ENCODE results near the gene ETV1.

ETV1 gene

DNA sequence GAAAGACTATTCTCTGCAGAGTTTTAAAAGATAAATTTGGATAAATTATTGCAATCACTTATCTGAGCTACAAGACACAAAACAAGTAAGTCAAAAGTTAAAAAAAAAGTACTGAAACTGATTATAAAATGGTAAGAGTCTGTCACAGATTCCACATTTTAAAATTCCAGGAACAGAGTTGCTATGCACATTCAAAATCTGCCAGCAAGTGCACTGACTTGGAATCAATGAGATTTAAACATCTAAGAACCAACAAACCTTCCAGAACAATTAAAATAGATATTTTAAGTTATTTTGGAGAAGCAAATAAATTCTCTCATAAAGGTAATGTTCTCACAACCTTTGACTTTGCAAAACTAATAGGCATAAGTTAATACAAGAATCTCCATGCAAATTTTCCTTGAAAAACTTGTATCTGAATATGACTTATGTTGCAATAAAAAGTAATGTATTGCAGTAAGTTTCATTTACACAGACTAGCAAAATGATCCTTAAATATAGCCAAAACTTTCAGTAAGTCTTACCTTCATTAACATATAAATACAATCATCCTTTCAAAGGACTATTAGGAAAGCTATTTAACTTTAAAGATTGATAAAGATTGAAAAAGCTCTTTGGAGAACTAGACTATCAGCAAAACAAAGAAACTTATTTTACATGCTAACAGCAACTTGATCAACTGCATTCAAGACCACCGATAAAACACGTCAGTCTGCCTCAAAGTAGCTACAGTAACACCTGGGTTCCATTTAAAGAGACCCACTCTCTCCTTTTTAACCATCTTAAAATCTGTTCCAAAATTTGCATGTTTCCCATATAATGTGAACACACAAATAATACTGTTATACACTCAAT lies 4.4 kb downstream of the ETV1 start:
- DNase-seq, result no peak

DNA sequence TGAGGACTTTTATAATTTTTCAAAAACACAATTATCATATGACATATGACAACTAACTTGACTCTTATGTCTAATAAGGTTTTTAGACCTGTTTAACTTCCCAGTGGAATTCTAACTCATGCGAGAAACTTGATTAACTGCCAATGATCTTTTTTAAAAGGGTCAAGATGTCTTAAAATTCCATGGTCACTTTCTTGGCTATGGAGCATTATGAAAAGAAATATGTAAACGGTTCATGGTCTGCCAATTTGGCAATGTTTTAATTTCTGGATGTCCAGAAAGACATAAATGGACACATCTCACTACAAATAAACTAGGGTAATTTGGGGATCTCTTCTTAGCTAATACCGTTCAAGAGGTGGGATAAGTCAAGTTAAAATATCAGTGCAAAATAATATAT lies 5.4 kb downstream of the ETV1 start:
- no peak for DNase-seq

DNA sequence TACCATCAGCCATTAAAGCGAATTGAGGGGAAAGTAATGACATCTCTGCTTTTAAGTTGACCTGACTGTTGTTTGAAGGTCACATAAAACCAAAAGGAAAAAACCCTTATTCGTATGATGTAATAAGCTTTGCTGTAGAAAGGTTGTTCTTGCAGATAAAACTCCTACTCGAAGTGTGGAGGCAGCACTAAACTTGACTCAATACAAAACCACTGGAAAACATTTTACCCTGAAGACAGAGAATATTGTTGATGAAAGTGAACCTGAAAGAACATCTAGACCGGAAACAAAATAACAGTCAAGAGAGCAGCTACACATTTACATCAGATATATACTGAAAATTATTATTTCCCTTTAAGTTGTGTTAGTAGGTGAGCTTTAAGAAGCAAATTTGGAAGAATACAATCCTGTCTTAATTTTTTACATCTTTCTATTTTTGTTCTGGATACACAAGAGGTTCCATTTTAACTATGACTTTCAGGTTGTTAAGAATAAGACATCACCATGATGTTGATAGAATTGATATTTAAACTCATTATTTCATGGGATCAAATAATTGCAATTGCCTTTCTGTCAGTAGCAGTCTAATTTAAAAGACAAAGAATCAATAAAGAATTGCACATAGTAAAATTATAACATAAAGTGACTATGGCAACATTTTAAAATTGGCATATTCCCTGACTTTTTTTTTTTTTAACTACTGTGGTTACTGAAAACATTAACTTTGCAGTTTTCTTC lies 6.4 kb downstream of the ETV1 start:
- DNase-seq, result no peak

DNA sequence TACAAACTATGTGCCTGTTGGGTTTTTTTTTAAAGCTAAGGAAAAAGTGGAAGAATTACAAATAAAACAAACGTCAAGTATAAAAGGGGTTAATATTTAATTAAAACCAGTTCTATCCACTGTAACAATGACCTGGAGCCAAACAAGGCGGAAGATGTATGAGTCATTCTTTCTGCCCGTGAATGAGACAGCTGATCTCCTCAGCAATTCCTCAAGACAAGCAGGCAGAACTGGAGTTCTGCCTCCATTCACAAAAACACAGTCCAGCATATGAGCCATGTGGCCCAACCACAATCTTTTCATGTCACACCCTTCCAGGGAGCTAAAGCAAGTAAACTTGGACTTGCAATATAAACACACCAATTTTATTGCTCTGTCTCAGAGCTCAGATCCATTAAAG lies 8.4 kb downstream of the ETV1 start:
- DNase-seq, result no peak

DNA sequence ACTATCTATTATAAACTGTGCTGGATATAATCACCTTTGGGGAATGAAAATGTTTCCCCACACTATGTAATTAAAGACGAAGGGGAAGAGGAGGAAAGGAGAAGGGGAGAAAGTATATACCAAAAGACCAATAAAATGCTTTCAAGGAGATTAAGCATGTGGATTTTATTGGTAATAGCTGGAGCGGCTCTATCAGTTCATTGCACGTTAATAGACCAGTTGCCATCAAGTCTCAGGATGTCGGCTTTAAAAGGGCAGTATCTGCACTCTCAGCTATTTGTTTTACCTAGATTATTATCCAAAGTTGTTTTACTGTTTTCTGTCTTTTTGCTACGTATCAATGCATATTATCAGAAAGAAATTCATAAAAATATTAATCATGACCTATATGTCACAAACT lies 9.0 kb downstream of the ETV1 start:
- no peak for DNase-seq

DNA sequence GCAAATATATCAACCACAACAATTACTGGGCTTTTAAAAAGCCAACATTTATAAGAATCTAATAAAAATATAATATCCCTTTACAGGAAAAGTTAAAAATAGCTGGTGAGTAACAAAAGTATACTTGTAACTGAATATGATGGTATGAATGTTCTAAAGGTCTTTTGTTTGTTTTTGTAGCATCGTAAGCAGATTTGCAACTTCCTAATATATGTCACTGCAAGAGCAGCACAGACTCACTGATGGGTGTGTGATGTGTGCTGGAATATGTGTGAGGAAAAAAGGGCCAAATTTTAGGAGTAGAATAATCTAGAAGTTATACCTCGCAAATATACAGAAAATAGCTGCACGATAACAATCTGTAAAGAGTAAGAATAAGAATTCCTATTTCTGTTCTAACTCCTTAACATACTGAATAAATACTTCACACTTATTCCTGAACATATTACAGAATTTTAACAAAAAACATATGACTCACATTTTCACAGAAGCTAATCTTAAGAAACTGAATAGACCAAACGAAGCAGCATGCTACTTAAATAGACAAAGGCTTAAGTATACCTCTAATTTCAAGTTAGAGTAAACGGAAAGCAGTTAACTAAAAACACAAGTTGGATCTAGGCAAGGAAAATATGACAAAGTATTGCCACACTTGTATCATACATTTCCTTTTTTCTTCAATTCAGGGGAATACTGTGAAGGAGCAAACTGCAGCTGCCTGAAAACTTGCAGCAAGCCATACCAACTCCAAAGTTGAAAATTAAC lies 9.6 kb downstream of the ETV1 start:
- DNase-seq, result no peak

DNA sequence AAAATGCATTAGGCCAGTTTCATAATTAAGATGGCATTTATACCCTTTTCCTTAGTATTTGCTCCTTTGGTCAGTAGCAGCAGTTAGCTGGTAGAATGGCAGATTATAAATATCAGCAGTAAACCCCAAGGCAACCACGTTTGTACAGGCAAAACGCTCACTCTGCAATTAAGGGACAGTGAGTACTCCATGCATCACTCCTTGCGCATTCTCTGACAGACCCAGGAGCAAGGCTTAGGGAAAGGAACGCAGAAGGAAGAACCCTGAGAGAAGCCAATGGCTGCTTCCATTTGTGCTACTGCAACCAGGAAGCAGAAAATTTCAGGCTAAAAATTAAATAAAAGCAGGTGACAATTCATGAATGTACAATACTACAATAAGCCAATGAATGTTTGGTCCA lies 12.9 kb downstream of the ETV1 start:
- DNase-seq, result no peak

DNA sequence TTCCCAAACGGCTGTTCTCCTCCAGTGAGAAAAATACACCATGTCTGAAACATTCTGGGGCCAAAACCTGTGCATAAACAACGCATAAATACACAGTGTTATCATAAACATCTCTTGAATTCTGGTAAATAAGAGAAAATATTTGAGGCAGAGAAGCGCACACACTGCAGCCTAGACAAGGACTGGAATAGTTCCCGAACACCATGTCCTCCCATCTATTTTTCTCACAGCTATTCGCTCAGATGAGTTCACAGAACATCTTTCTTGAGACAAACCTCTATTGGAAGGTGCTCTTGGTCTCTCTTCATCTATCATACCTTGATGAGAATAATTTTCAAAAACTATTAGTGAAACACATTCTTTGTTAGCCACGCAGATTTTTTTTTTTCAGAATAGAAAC lies 24.4 kb downstream of the ETV1 start:
- no peak for DNase-seq

DNA sequence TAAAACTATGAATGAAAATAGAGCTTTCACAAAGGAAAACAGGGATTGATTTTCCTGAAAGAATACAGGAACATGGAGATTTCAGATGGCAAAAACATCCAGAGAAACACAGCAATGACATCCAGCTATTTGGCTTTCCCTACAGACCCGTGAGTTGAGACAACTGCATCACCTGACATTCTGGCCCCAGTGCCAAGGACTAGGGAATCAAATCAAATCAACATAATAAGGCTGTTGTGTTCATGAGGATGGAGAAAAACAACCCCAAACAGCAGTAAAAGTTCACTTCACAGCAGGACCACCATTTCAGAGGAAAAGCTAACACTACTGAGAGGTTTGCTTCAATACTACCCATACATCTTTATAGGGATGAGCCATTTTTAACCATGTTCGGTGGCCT lies 25.5 kb downstream of the ETV1 start:
- no peak for DNase-seq

DNA sequence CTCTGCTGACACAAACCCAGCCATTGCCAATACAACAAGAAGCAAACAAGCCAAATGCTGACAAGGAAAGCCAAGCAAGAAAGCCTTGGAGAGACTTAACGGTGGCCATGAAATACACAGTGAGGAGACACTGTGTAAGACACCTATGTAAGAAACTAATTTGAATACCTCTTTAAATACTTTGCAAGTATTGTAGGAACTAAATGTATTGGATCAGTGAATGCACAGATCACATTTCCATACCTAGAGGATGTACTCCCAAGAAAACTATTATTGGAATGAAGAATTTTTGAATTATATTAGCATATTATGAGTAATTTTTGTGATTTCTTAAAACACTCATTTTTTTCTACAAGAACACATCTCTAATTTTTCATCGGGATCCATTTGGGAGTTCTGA lies 34.0 kb downstream of the ETV1 start:
- no peak for DNase-seq

DNA sequence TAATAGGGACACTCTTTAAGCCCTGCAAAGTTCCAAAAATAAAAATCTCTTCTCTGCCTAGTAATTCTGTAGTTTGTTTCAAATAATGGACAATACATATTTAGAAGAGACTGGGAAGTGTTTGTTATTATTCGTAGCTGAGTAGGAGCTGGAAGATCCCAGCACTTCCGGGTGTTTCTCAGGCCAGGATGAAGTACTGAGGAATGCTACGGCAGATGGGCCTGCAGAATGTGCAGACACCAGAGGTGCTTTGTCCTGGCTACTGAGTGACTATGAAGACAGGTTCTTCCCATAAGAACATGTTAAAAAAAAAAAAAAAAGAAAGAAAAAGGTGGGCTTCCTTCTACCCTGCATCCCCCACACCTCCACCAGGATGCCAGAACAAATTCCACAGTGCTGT lies 36.1 kb downstream of the ETV1 start:
- DNase-seq, result no peak

DNA sequence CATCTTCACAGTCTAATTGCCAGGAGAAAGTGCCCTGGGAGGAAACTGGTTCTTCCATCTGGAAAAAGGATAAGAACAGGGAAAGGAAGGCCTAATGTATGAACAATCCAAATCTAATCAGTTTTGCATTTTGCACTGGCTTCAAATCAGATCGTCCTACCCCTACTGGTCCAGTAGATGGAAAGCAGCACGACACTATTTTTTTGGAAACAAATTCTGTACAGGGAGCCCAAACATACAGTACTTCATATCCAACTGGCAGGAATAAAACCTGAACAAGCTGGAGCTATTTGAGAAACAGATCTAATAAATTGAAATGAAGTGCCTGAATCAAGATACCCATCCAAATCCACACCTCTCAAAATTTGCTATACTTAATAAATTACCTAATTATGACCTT lies 36.5 kb downstream of the ETV1 start:
- no peak for DNase-seq

DNA sequence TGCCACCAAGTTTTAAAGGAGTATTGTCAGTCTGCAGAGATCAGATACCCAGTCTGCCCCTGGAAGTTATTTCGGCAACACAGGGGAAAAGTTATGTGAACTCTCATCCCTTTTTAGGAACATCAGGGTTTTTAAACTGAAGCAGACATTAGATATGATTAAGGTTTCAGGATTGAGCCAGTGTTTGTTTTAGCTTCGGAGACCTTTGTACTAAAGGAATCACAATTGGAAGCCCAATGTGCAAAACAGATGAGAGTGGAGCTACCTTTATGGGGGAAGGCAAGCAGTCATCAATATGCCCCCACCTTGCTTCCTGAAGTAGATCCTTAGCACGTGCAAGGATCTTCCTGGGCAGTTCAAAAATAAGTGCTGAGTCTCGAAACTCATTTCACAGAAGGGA lies 39.5 kb downstream of the ETV1 start:
- DNase-seq, result no peak

DNA sequence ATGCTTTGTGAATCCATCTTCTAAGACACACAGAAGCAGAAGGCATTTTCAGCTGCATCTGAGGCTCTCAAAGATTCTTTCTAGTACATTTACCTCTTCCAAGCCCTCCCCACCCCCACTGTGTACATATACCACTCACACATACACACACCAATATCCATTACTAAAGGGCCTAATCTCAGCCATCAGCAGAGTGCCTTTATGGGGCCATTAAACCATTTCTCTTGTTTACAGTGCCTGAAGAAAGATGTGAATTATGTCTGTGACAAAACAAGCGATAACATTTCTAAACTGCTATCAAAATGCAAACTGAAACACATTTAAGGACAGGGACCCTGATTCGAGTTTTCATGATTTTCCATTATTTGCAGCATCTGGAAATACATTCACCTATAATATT lies 40.0 kb downstream of the ETV1 start:
- no peak for DNase-seq

DNA sequence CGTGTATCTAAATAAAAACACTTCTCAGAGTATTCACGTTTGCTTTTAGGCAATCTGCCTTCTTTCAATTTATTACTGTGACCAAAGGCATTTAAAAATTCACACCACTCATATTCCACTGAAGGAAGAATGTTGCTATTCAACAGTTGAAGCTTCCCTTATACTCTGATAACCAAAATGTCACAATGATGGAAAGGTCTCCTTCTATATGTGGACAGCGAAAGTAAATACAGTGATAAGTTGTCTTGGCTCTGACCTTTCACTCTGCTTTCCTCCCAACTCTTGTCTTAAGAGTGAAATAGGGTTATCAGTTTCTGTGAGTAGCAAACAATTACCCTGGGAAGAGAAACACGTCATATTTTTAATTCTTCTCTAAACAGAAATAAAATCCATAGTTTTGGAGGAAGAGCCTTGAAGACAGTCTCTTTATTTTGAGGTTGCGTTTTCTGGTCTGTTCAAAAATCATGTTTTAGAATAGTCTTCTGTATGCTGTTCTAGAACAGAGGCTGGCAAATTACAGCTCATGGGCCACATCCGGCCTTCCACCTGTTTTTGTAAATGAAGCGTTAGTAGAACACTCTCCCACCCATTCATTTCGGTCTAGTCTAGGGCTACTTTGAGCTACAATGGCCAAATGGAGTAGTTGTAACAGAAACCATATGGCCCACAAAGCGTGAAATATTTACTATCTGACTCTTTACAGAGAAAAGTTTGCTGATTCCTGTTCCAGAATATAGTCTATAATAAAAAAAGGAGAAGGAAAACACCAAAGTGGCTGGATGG lies 41.3 kb downstream of the ETV1 start:
- no peak for DNase-seq

DNA sequence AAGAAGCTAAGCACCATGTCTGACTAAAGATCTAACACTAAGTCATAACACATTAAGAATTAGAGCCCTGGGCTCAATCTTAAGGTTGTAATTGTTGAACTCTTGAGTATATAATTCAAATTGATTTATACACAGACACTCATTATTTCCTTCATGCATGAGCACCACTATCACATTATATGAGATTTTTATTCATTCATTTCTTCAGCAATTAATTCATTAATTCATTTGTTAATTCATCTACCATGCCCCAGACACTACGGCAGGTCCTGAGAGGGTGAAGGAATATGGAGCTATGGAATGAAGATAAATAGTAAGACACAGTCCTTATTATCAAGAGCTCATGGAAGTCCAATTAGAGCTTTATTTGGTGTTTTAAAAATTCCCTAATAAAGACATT lies 41.9 kb downstream of the ETV1 start:
- DNase-seq, result no peak

DNA sequence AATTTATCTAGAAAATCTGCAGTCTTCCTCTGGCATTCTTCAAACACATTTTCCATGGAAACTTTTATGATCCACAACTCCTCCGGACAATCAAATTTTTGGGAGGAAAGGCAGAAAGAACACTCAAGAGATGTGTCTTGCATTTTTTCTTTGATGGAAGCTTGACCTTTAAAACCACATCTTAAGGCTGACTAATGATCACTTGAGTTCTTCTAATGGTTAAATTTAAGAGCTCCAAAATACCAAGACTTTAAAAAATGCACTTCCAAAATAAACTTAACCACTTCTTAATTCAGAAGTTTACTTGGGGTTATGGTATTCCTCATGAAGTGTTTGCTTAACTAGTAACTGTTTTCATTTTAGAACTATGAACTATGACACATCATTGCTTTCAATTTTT lies 43.3 kb downstream of the ETV1 start:
- DNase-seq, result peak; percentile 48

DNA sequence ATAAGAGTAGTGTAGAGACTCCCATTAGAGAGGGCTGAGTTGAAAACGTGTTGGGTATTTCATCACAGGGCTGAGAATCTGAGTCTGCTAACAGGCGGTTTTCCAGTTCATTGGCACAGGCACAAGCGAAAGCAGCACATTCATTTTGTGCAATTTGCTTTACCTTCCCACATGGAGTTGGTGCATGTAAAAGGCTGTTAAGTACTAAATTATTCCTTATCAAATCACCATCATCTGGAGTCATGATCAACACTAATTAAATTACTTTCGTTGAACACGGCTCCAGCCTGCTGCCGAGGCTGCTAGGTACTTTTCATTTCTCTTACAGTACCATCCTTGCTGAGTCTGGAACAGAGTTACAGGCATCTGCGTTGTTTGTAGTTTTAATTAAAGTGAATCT lies 43.8 kb downstream of the ETV1 start:
- DNase-seq, result peak; percentile 45

DNA sequence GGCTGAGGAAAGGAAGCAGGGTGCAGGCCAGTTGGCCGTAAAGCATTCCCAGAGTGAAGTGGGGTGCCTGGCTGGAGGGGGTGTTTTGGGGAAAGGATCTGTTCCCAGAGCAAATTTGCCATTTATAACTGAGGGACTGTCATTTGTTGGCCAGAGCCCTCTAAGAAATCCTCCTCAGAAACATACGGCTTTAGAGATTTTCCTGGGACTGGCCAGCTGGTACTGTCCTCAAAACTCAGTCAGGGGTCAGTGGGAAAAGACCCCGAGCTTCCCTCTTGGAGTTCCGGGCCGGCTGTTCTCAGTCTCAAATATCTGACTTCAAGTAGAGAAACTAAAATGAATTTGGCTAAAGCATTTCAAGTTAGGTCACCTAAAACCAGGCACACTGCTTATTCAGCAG lies 55.9 kb downstream of the ETV1 start:
- DNase-seq, result no peak

DNA sequence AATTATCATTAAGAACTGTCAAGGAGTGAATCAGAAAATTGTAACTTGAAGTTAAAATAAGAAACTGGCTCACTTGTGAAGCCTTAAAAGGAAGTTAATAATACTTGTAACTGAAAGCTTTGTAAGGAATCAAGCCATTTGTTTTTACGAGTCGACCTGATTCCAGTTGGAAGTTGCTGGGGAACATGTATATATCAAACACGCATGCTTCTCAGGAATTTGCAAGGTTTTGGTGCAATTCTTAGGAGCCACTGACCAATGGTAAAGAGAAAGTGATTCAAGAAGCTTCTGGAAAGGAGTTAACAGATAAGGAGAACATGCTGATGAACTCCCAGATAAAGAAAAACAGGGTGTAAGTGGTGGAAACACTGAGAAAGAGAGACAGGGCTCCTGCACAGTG lies 56.4 kb downstream of the ETV1 start:
- DNase-seq, result no peak

DNA sequence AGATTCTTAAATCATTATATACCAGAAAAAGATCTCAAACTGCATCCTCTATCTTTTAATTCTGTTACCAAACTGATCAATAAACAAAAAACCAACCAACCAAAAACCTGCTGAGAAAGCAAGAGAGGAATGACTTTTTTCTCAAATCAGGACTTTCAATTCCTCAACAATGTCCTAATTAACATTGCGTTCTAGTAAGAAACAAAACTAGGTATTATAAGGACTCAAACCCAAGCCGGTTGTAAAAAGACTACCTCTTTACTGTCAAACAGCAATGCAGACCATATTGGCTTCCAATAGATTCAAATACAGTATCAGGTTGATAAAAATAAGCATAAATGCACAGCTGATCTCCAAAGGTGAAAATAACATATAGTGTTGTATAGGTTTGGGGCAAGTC lies 57.3 kb downstream of the ETV1 start:
- DNase-seq, result no peak

DNA sequence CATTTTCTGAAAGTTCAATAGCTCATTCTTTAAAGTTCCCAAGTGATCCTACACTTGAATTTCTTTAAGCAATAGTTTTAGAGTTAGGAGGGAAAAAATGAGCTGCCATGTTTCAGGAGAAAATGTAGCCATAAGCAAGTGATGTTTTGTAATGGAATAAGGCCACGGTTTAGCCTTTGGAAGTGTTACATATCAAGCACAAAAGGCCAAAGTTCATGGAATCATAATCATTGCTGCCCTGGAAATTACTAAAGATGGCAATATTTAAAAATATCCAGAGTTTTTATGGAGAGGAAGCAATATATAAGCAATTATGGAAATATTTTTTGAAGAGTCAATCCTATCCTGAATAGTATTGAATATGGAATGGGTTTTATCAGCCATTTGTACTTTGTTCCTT lies 68.4 kb downstream of the ETV1 start:
- DNase-seq, result no peak

DNA sequence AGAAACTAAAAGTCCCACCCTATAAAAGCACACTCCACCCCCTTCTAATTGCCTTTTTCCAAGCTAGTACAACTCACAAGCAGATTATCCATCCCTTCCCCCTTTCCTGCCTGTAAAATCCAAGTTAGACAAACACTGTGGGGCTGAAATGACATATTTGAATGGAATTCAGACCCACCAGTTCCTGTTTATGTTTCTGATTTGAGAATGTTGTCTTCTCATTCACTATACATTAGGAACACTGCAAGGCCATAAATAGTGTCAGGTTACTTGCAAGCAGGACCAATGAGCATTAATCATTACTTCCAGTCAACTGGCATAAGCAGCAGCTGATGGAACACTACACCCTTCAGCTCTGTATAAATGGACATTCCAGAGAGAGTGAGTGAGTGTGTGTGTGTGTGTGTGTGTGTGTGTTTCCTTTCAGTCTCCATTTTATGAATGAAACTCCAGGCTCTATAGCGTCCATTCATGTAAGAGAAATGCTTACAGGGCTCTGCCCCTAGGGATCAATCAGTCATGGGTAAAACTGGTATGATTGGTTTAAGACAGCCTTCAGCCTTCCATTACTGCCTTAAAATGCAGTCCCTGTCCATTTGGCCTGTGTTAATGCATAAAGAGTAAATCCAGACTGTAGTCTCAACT lies 69.3 kb downstream of the ETV1 start:
- DNase-seq, result peak; percentile 55

All from DMS79 (cell line).